Activated T-helper 1 cell treated with anti-CD3 and anti-CD28 coated beads, Interleukin-12 subunit alpha, Interleukin-12 subunit beta, Interleukin-2, Interleukin-4 antibody, amounts not matched to agents 30 ng/mL and 10 ng/mL and 1 ng/mL, durations not matched to agents 14 hours and 24 hours and 36 hours (primary cell): ENCODE measurements around the gene AGBL1. TPM values are rescaled to one million over a fixed set of nuclear protein-coding genes. Genes with fewer than 3 reads are reported as not detected.

ENCODE experiments used
- DNase-seq: peaks from one replicate; pipeline ENCODE4 v3.0.0; 2021; ENCODE audit warnings: low spot score
- H3K27ac Mint-ChIP-seq: one replicate; pipeline ENCODE4 v1.8.0; 2021; ENCODE audit warnings: mild to moderate bottlenecking, mixed read lengths
- H3K27me3 Mint-ChIP-seq: one replicate; pipeline ENCODE4 v1.8.0; 2022; ENCODE audit warnings: mild to moderate bottlenecking, moderate library complexity, mixed read lengths; ENCODE audit not compliant: insufficient read depth
- H3K36me3 Mint-ChIP-seq: one replicate; pipeline ENCODE4 v1.8.0; 2021; ENCODE audit warnings: low read depth, mixed read lengths
- H3K4me1 Mint-ChIP-seq: one replicate; pipeline ENCODE4 v1.8.0; 2021; ENCODE audit warnings: low read depth, mixed read lengths
- H3K4me3 Mint-ChIP-seq: one replicate; pipeline ENCODE4 v1.8.0; 2021; ENCODE audit warnings: mild to moderate bottlenecking, moderate library complexity, mixed read lengths
- H3K9me3 Mint-ChIP-seq: one replicate; pipeline ENCODE4 v1.8.0; 2021; ENCODE audit warnings: mixed read lengths
- intact Hi-C: fragments of 100-400 bp; cut with micrococcal nuclease; formaldehyde crosslinking; loops from one replicate; pipeline ENCODE4 v1.15.1; 2024
- total RNA-seq: library from RNA; stranded (reverse); gene quantifications from 2 replicates; pipeline ENCODE4 v1.2.3, GENCODE V29; 2022

The AGBL1 gene
- total RNA-seq, 1 donor from 2014 or later: not detected

GRCh38 chr15:86300390-86301125 is 220.9 kb downstream of the AGBL1 start:
- H3K4me1 Mint-ChIP-seq: no peaks in the 10 kb centered on the region

GRCh38 chr15:86311568-86312280 is 232.1 kb downstream of the AGBL1 start:
- Mint-ChIP-seq H3K27ac (no peak overlapping the region), H3K36me3 (no peaks in the 10 kb centered on the region), H3K4me1 (no peaks in the 10 kb centered on the region), H3K4me3 (no peak overlapping the region), H3K27me3 (peaks cover 2% of the 10 kb centered on the region), H3K9me3 (no peaks in the 10 kb centered on the region)
- intact Hi-C loops: no loop called here
- no peak for DNase-seq

More at GRCh38 chr15:86300390-86301125, 220.9 kb downstream of the AGBL1 start:
- no peak for DNase-seq
- Mint-ChIP-seq H3K27ac (no peak overlapping the region), H3K9me3 (no peaks in the 10 kb centered on the region), H3K27me3 (no peaks in the 10 kb centered on the region), H3K4me3 (no peak overlapping the region), H3K36me3 (no peaks in the 10 kb centered on the region)
- intact Hi-C loops: loop anchor here (10.0 kb wide), 1 partner anchor 64 kb away; no protein-coding TSS in a partner anchor

- H3K4me1 Mint-ChIP-seq: no peaks in the 10 kb centered on the region
- DNase-seq: no peak
- H3K9me3 Mint-ChIP-seq: no peaks in the 10 kb centered on the region
- H3K36me3 Mint-ChIP-seq: no peaks in the 10 kb centered on the region
- H3K4me3 Mint-ChIP-seq: no peak overlapping the region
- intact Hi-C loops: no loop called here
- no peak overlapping the region for H3K27ac Mint-ChIP-seq
- peaks cover 2% of the 10 kb centered on the region for H3K27me3 Mint-ChIP-seq
Observed at GRCh38 chr15:86312486-86312885, 232.8 kb downstream of the AGBL1 start.

GRCh38 chr15:86316216-86316615 is 236.5 kb downstream of the AGBL1 start:
- peaks cover 7% of the 10 kb centered on the region for H3K9me3 Mint-ChIP-seq
- no peaks in the 10 kb centered on the region for H3K36me3 Mint-ChIP-seq
- DNase-seq: no peak
- no peaks in the 10 kb centered on the region for H3K4me1 Mint-ChIP-seq
- H3K27ac Mint-ChIP-seq: no peak overlapping the region
- intact Hi-C loops: no loop called here
- H3K27me3 Mint-ChIP-seq: peaks cover 2% of the 10 kb centered on the region
- H3K4me3 Mint-ChIP-seq: no peak overlapping the region

- H3K27me3 Mint-ChIP-seq: peaks cover 2% of the 10 kb centered on the region
- H3K4me3 Mint-ChIP-seq: no peak overlapping the region
- DNase-seq: no peak
- H3K9me3 Mint-ChIP-seq: peaks cover 7% of the 10 kb centered on the region
- intact Hi-C loops: no loop called here
- no peaks in the 10 kb centered on the region for H3K36me3 Mint-ChIP-seq
- no peaks in the 10 kb centered on the region for H3K4me1 Mint-ChIP-seq
- H3K27ac Mint-ChIP-seq: no peak overlapping the region
Observed at GRCh38 chr15:86316726-86317383, 237.2 kb downstream of the AGBL1 start.

GRCh38 chr15:86317384-86317740 is 237.7 kb downstream of the AGBL1 start:
- intact Hi-C loops: no loop called here
- DNase-seq: no peak
- H3K36me3 Mint-ChIP-seq: no peaks in the 10 kb centered on the region
- no peak overlapping the region for H3K4me3 Mint-ChIP-seq
- H3K4me1 Mint-ChIP-seq: no peaks in the 10 kb centered on the region
- H3K27me3 Mint-ChIP-seq: peaks cover 2% of the 10 kb centered on the region
- H3K9me3 Mint-ChIP-seq: peaks cover 7% of the 10 kb centered on the region
- H3K27ac Mint-ChIP-seq: no peak overlapping the region

GRCh38 chr15:86322629-86323028 is 243.0 kb downstream of the AGBL1 start:
- no peak for DNase-seq
- Mint-ChIP-seq H3K27ac (no peak overlapping the region), H3K4me1 (no peaks in the 10 kb centered on the region), H3K9me3 (peaks cover 7% of the 10 kb centered on the region), H3K36me3 (no peaks in the 10 kb centered on the region), H3K27me3 (no peaks in the 10 kb centered on the region), H3K4me3 (no peak overlapping the region)
- intact Hi-C loops: no loop called here

- Mint-ChIP-seq H3K36me3 (no peaks in the 10 kb centered on the region), H3K27ac (no peak overlapping the region), H3K9me3 (peaks cover 14% of the 10 kb centered on the region), H3K4me3 (no peak overlapping the region), H3K27me3 (no peaks in the 10 kb centered on the region), H3K4me1 (no peaks in the 10 kb centered on the region)
- DNase-seq: no peak
- intact Hi-C loops: no loop called here
Observed at GRCh38 chr15:86327230-86327865, 247.7 kb downstream of the AGBL1 start.

- Mint-ChIP-seq H3K4me1 (no peaks in the 10 kb centered on the region), H3K27ac (no peak overlapping the region), H3K4me3 (no peak overlapping the region), H3K27me3 (no peaks in the 10 kb centered on the region), H3K36me3 (no peaks in the 10 kb centered on the region), H3K9me3 (peaks cover 14% of the 10 kb centered on the region)
- no peak for DNase-seq
- intact Hi-C loops: no loop called here
Observed at GRCh38 chr15:86328658-86329057, 249.0 kb downstream of the AGBL1 start.

- peaks cover 14% of the 10 kb centered on the region for H3K9me3 Mint-ChIP-seq
- H3K27me3 Mint-ChIP-seq: no peaks in the 10 kb centered on the region
- H3K4me3 Mint-ChIP-seq: no peak overlapping the region
- no peaks in the 10 kb centered on the region for H3K36me3 Mint-ChIP-seq
- H3K4me1 Mint-ChIP-seq: no peaks in the 10 kb centered on the region
- DNase-seq: no peak
- intact Hi-C loops: no loop called here
- no peak overlapping the region for H3K27ac Mint-ChIP-seq
Observed at GRCh38 chr15:86329311-86330013, 249.8 kb downstream of the AGBL1 start.

GRCh38 chr15:86333819-86334218 is 254.1 kb downstream of the AGBL1 start:
- Mint-ChIP-seq H3K27me3 (no peaks in the 10 kb centered on the region), H3K27ac (no peak overlapping the region), H3K4me3 (no peak overlapping the region), H3K4me1 (no peaks in the 10 kb centered on the region), H3K9me3 (peaks cover 11% of the 10 kb centered on the region), H3K36me3 (no peaks in the 10 kb centered on the region)
- intact Hi-C loops: no loop called here
- DNase-seq: no peak

- H3K36me3 Mint-ChIP-seq: no peaks in the 10 kb centered on the region
- intact Hi-C loops: no loop called here
- H3K4me3 Mint-ChIP-seq: no peak overlapping the region
- no peak overlapping the region for H3K27ac Mint-ChIP-seq
- H3K27me3 Mint-ChIP-seq: no peaks in the 10 kb centered on the region
- no peaks in the 10 kb centered on the region for H3K9me3 Mint-ChIP-seq
- no peaks in the 10 kb centered on the region for H3K4me1 Mint-ChIP-seq
- DNase-seq: no peak
Observed at GRCh38 chr15:86336051-86336788, 256.5 kb downstream of the AGBL1 start.
